IMR-90 (cell line): ENCODE results near the gene SLC22A7. TPM values are rescaled to one million over a fixed set of nuclear protein-coding genes. Genes with fewer than 3 reads are reported as not detected.

Experiments
- ATAC-seq: fragments of 200-7000 bp; cut with Tn5 transposase; 2 replicates; pipeline ENCODE4 v1.9.1; 2020; ENCODE audit warnings: low read depth, mild to moderate bottlenecking, moderate library complexity
- BruUV-seq: library from RNA; stranded (reverse); fragments of 400-500 nt; replicated peaks from 2 replicates; lab custom pipeline; 2021; lab: Mats Ljungman, UMichigan
- CTCF ChIA-PET: fragments of 300-600 bp; formaldehyde crosslinking; extraction: SDS; loops from one replicate; lab custom pipeline; 2021; ENCODE audit warnings: antibody characterized with exemption; lab: Yijun Ruan, JAX
- POLR2A ChIA-PET: fragments of 300-600 bp; sonication (Branson Sonifier 250); formaldehyde crosslinking; loops from one replicate; lab custom pipeline; 2022; ENCODE audit warnings: antibody characterized with exemption; ENCODE audit not compliant: unreplicated experiment; lab: Charles Lee
- DNase-seq: peaks from one replicate; pipeline ENCODE4 v3.0.0; 2013
- H2AFZ ChIP-seq: replicated peaks from 2 replicates; pipeline ENCODE3; 2013; ENCODE audit warnings: low read length, mild to moderate bottlenecking; ENCODE audit not compliant: poor library complexity
- H2AK5ac ChIP-seq: 2 replicates; pipeline ENCODE4 v1.6.1; 2013; ENCODE audit warnings: low read depth, low read length, inconsistent platforms
- H2AK9ac ChIP-seq: replicated peaks from 2 replicates; pipeline ENCODE3; 2013; ENCODE audit warnings: mild to moderate bottlenecking, low read depth, low read length, moderate library complexity; ENCODE audit not compliant: poor library complexity
- H2BK120ac ChIP-seq: 2 replicates; pipeline ENCODE4 v1.6.1; 2013; ENCODE audit warnings: low read depth, low read length, inconsistent platforms
- H2BK15ac ChIP-seq: 3 replicates; pipeline ENCODE4 v1.6.1; 2013; ENCODE audit warnings: low read depth, low read length, inconsistent platforms
- H2BK20ac ChIP-seq: 2 replicates; pipeline ENCODE4 v1.6.1; 2013; ENCODE audit warnings: low read depth, mild to moderate bottlenecking, inconsistent platforms, low read length, moderate library complexity
- H2BK5ac ChIP-seq: 2 replicates; pipeline ENCODE4 v1.6.1; 2013; ENCODE audit warnings: mild to moderate bottlenecking, low read depth, low read length, inconsistent platforms; ENCODE audit not compliant: poor library complexity, severe bottlenecking
- H3K14ac ChIP-seq: replicated peaks from 2 replicates; pipeline ENCODE4 v1.6.1; 2013; ENCODE audit warnings: low read depth, low read length, inconsistent platforms
- H3K18ac ChIP-seq: 2 replicates; pipeline ENCODE4 v1.6.1; 2013; ENCODE audit warnings: low read depth, low read length, control low read depth
- H3K23ac ChIP-seq: 2 replicates; pipeline ENCODE4 v1.6.1; 2013; ENCODE audit warnings: low read depth, low read length, inconsistent platforms
- H3K27ac ChIP-seq: 2 replicates; pipeline ENCODE4 v1.5.1; 2013; ENCODE audit warnings: mild to moderate bottlenecking, control low read depth, low read length; ENCODE audit not compliant: insufficient read depth
- H3K27me3 ChIP-seq: 2 replicates; pipeline ENCODE4 v1.6.1; 2013; ENCODE audit warnings: low read length; ENCODE audit not compliant: control insufficient read depth, insufficient read depth
- H3K36me3 ChIP-seq: 2 replicates; pipeline ENCODE4 v1.6.1; 2013; ENCODE audit warnings: low read length, mixed read lengths; ENCODE audit not compliant: control insufficient read depth, insufficient read depth
- H3K4ac ChIP-seq: 2 replicates; pipeline ENCODE4 v1.6.1; 2013; ENCODE audit warnings: low read depth, low read length, inconsistent platforms
- H3K4me1 ChIP-seq: 2 replicates; pipeline ENCODE4 v1.6.1; 2013; ENCODE audit warnings: low read length, mixed read lengths; ENCODE audit not compliant: control insufficient read depth, insufficient read depth
- H3K4me2 ChIP-seq: 2 replicates; pipeline ENCODE4 v1.6.1; 2013; ENCODE audit warnings: low read depth, mild to moderate bottlenecking, control low read depth, low read length, moderate library complexity
- H3K4me3 ChIP-seq: 2 replicates; pipeline ENCODE4 v1.5.1; 2013; ENCODE audit warnings: low read depth, mild to moderate bottlenecking, control low read depth, low read length, moderate library complexity; ENCODE audit not compliant: insufficient read depth
- H3K56ac ChIP-seq: 2 replicates; pipeline ENCODE4 v1.6.1; 2013; ENCODE audit warnings: low read length, inconsistent platforms; ENCODE audit not compliant: insufficient read depth; ENCODE audit errors: extremely low read depth
- H3K79me1 ChIP-seq, 2 experiments: 2 replicates each; pipeline ENCODE4 v1.6.1; 2013; ENCODE audit warnings: low read length in 2 of 2, inconsistent platforms in 1 of 2, low read depth in 1 of 2
- H3K9ac ChIP-seq: 2 replicates; pipeline ENCODE4 v1.6.1; 2013; ENCODE audit warnings: low read depth, low read length, control low read depth
- H3K9me1 ChIP-seq: 2 replicates; pipeline ENCODE4 v1.6.1; 2013; ENCODE audit warnings: low read length, inconsistent platforms; ENCODE audit not compliant: insufficient read depth
- H3K9me3 ChIP-seq: 2 replicates; pipeline ENCODE4 v1.6.1; 2013; ENCODE audit warnings: low read length; ENCODE audit not compliant: control insufficient read depth, insufficient read depth
- H4K20me1 ChIP-seq: 2 replicates; pipeline ENCODE4 v1.6.1; 2013; ENCODE audit warnings: low read length, inconsistent platforms; ENCODE audit not compliant: insufficient read depth
- H4K5ac ChIP-seq: 2 replicates; pipeline ENCODE4 v1.6.1; 2013; ENCODE audit warnings: mild to moderate bottlenecking, low read depth, low read length, control low read depth
- H4K8ac ChIP-seq, 2 experiments: 2 replicates each; pipeline ENCODE4 v1.6.1; 2013; ENCODE audit warnings: low read depth in 2 of 2, low read length in 2 of 2, control low read depth in 1 of 2, inconsistent platforms in 1 of 2
- H4K91ac ChIP-seq: 2 replicates; pipeline ENCODE4 v1.6.1; 2013; ENCODE audit warnings: low read depth, low read length, inconsistent platforms; ENCODE audit not compliant: insufficient read depth
- BHLHE40 ChIP-seq: fragments of 150-350 bp; IDR thresholded peaks from 2 replicates; pipeline ENCODE4 v1.6.1; 2016; ENCODE audit warnings: mild to moderate bottlenecking, low read depth, low read length
- CEBPB ChIP-seq: IDR thresholded peaks from 2 replicates; pipeline ENCODE4 v1.6.1; 2012; ENCODE audit warnings: low read depth, low read length, improper control_type of control experiment
- CHD1 ChIP-seq: IDR thresholded peaks from 2 replicates; pipeline ENCODE4 v1.6.1; 2012; ENCODE audit warnings: low read depth, low read length, improper control_type of control experiment
- CTCF ChIP-seq: conservative IDR thresholded peaks from 2 replicates; pipeline ENCODE4 v1.5.1; 2012; ENCODE audit warnings: mild to moderate bottlenecking, low read depth, low read length, improper control_type of control experiment
- FOS ChIP-seq: fragments of 150-350 bp; IDR thresholded peaks from 2 replicates; pipeline ENCODE4 v1.6.1; 2016; ENCODE audit warnings: low read depth, low read length
- MXI1 ChIP-seq: IDR thresholded peaks from 2 replicates; pipeline ENCODE4 v1.6.1; 2012; ENCODE audit warnings: low read depth, mild to moderate bottlenecking, low read length, moderate library complexity, borderline replicate concordance
- NFE2L2 ChIP-seq: fragments of 150-350 bp; IDR thresholded peaks from 2 replicates; pipeline ENCODE4 v1.6.1; 2016; ENCODE audit warnings: low read depth, mild to moderate bottlenecking, low read length
- POLR2A ChIP-seq: IDR thresholded peaks from 2 replicates; pipeline ENCODE4 v1.6.1; 2012; ENCODE audit warnings: mild to moderate bottlenecking, low read depth, low read length
- RAD21 ChIP-seq: IDR thresholded peaks from 2 replicates; pipeline ENCODE4 v1.6.1; 2012; ENCODE audit warnings: low read length, improper control_type of control experiment
- RFX5 ChIP-seq: IDR thresholded peaks from 2 replicates; pipeline ENCODE4 v1.8.0; 2012; ENCODE audit warnings: low read depth, mild to moderate bottlenecking, low read length, moderate library complexity
- SMC3 ChIP-seq: fragments of 150-350 bp; IDR thresholded peaks from 2 replicates; pipeline ENCODE4 v1.6.1; 2016; ENCODE audit warnings: low read depth, mild to moderate bottlenecking, antibody characterized with exemption, low read length, moderate library complexity
- WGBS, 2 experiments: methylation state at CpG; one replicate each; pipeline versions ENCODE4 v1.1.5 to v1.1.7; 2013; ENCODE audit warnings: missing lambda C conversion rate in 2 of 2; ENCODE audit not compliant: insufficient read length in 1 of 2; ENCODE audit errors: extremely low coverage in 2 of 2; 5-methylcytosine and 5-hydroxymethylcytosine counted together
- dilution Hi-C: fragments of 300-500 bp; cut with HindIII; formaldehyde crosslinking; loops from one replicate; pipeline ENCODE4 v1.14.3; 2018; ENCODE audit warnings: low sequenced_read_pairs; ENCODE audit not compliant: unreplicated experiment
- in situ Hi-C: fragments of 300-500 bp; cut with MboI; formaldehyde crosslinking; loops from 3 replicates; pipeline ENCODE4 v1.14.3; 2019; ENCODE audit warnings: low sequenced_read_pairs, inconsistent platforms, mixed read lengths
- intact Hi-C: fragments of 100-400 bp; cut with micrococcal nuclease; formaldehyde crosslinking; loops from 2 replicates; pipeline ENCODE4 v1.10.0; 2022
- polyA plus RNA-seq, 3 experiments: library from polyadenylated mRNA; depleted of rRNA; stranded (reverse); fragments of >200 nt; gene quantifications; 2 replicates each; pipeline ENCODE4 v1.2.3, GENCODE V29; 2012; ENCODE audit warnings: low replicate concordance in 1 of 3
- total RNA-seq: library from RNA; depleted of rRNA; stranded (reverse); fragments of >200 nt; gene quantifications from 2 replicates; pipeline ENCODE4 v1.2.3, GENCODE V29; 2012

The SLC22A7 gene
- total and polyA plus RNA-seq, 2 of the 4 experiments (the other 2 are of a cell fraction) = not detected

GRCh38 chr6:43262000-43262779 lies 35.9 kb upstream of the SLC22A7 start:
- Histone ChIP-seq H3K9me1 (no peaks in the 10 kb centered on the region), H3K18ac (no peak overlapping the region), H3K4me2 (no peak overlapping the region), H3K4me3 (no peak overlapping the region), H3K4me1 (no peaks in the 10 kb centered on the region), H2AK9ac (no peak overlapping the region), H3K56ac (no peak overlapping the region), H3K9ac (no peak overlapping the region), H2BK5ac (no peak overlapping the region), H4K8ac (no peak overlapping the region), H3K23ac (no peak overlapping the region), H4K91ac (no peak overlapping the region), H2BK15ac (no peak overlapping the region), H3K27ac (no peak overlapping the region), H2BK120ac (no peak overlapping the region), H3K4ac (no peak overlapping the region), H4K5ac (no peak overlapping the region), H3K79me1 (no peaks in the 10 kb centered on the region), H4K20me1 (no peaks in the 10 kb centered on the region), H2BK20ac (no peak overlapping the region), H3K14ac (no peak overlapping the region), H3K36me3 (no peaks in the 10 kb centered on the region), H2AFZ (peak overlapping the region; percentile 49), H3K27me3 (peaks cover 34% of the 10 kb centered on the region), H3K9me3 (no peaks in the 10 kb centered on the region), H2AK5ac (no peak overlapping the region)
- intact Hi-C loops (no loop called here), in situ Hi-C loops (loop anchor here (5.0 kb wide), 1 partner anchor 70 kb away; no protein-coding TSS in a partner anchor), dilution Hi-C loops (no loop called here)
- BruUV-seq = no TSS peak
- DNase-seq = no peak
- ChIA-PET CTCF (interaction anchor here (0.5 kb wide), 1 partner anchor 84 kb away, joined by 4 read pairs; no protein-coding TSS in a partner anchor), POLR2A (no interaction called here)
- no peak for ATAC-seq
- TF ChIP-seq MXI1 (no peak), FOS (no peak), POLR2A (no peak), BHLHE40 (no peak), CEBPB (no peak), RAD21 (no peak), CTCF (no peak), NFE2L2 (no peak), RFX5 (no peak), SMC3 (no peak), CHD1 (no peak)
- 65% methylated on average over 13 of the region's 14 CpGs; no CpG with 5 or more reads in 1 of the 2 experiments for WGBS, 2 experiments
